ENCODE measurements around the gene KIF15.
"Not testable (repeated sequence)": the region's sequence is repeated elsewhere in the genome, so short reads cannot be mapped to it uniquely, and the experiment has no call there.

Gene KIF15

GRCh38 chr3:44821206-44821605, 59.6 kb downstream of the KIF15 start:
- DNase-seq: not testable (repeated sequence)

GRCh38 chr3:44825264-44825925, 63.8 kb downstream of the KIF15 start:
- DNase-seq: no peak

GRCh38 chr3:44827196-44827595, 65.6 kb downstream of the KIF15 start:
- DNase-seq: no peak

GRCh38 chr3:44831232-44831631, 69.6 kb downstream of the KIF15 start:
- DNase-seq: no peak

- no peak for DNase-seq
Measured at GRCh38 chr3:44832032-44832431, 70.4 kb downstream of the KIF15 start.

- no peak for DNase-seq
Measured at GRCh38 chr3:44832965-44833364, 71.4 kb downstream of the KIF15 start.

GRCh38 chr3:44833394-44833793, 71.8 kb downstream of the KIF15 start:
- DNase-seq: no peak

GRCh38 chr3:44835684-44836083, 74.1 kb downstream of the KIF15 start:
- no peak for DNase-seq

GRCh38 chr3:44842376-44842775, 80.8 kb downstream of the KIF15 start:
- no peak for DNase-seq

- no peak for DNase-seq
Measured at GRCh38 chr3:44845528-44846520, 84.2 kb downstream of the KIF15 start.

GRCh38 chr3:44848634-44849033, 87.0 kb downstream of the KIF15 start:
- DNase-seq: no peak

- not testable (repeated sequence) for DNase-seq
Measured at GRCh38 chr3:44856663-44857062, 95.1 kb downstream of the KIF15 start.

GRCh38 chr3:44860117-44860516, 98.5 kb downstream of the KIF15 start:
- DNase-seq: no peak

- peak; percentile 93 for DNase-seq
Measured at GRCh38 chr3:44861412-44862225, 100.0 kb downstream of the KIF15 start, which contains the start of gene TMEM42. Gene TMEM42, plus strand, starts transcription at chr3:44861912. Its CDS starts 13 bp downstream, at chr3:44861925.

GRCh38 chr3:44862226-44862637, 100.6 kb downstream of the KIF15 start:
- no peak for DNase-seq

- no peak for DNase-seq
Measured at GRCh38 chr3:44865272-44866035, 103.9 kb downstream of the KIF15 start.

GRCh38 chr3:44867421-44868111, 106.0 kb downstream of the KIF15 start:
- DNase-seq: no peak

GRCh38 chr3:44870375-44871061, 108.9 kb downstream of the KIF15 start:
- DNase-seq: no peak

- no peak for DNase-seq
Measured at GRCh38 chr3:44874308-44874707, 112.7 kb downstream of the KIF15 start, which contains the start of gene TGM4. Gene TGM4, plus strand, starts transcription at chr3:44874608. Its CDS starts 71 bp downstream, at chr3:44874679.

- no peak for DNase-seq
Measured at GRCh38 chr3:44875596-44875995, 114.0 kb downstream of the KIF15 start.

- DNase-seq: no peak
Measured at GRCh38 chr3:44877333-44877732, 115.7 kb downstream of the KIF15 start.

All from activated CD8-positive, alpha-beta memory T cell treated with anti-CD3 and anti-CD28 coated beads, Interleukin-2, amount 50 U/mL, for 48 hours (primary cell).